Colon (tissue), 2 donors: ENCODE data around the gene PIGS.
"Not testable (repeated sequence)": the region's sequence is repeated elsewhere in the genome, so short reads cannot be mapped to it uniquely, and the experiment has no call there.

Source experiments
- FAIRE-seq: peaks from 2 replicates; lab custom pipeline; 2012; peaks lifted over from hg19 to GRCh38; lab: Jason Lieb, UNC
- donor health status: control.
- donor health status: control.

PIGS gene

DNA sequence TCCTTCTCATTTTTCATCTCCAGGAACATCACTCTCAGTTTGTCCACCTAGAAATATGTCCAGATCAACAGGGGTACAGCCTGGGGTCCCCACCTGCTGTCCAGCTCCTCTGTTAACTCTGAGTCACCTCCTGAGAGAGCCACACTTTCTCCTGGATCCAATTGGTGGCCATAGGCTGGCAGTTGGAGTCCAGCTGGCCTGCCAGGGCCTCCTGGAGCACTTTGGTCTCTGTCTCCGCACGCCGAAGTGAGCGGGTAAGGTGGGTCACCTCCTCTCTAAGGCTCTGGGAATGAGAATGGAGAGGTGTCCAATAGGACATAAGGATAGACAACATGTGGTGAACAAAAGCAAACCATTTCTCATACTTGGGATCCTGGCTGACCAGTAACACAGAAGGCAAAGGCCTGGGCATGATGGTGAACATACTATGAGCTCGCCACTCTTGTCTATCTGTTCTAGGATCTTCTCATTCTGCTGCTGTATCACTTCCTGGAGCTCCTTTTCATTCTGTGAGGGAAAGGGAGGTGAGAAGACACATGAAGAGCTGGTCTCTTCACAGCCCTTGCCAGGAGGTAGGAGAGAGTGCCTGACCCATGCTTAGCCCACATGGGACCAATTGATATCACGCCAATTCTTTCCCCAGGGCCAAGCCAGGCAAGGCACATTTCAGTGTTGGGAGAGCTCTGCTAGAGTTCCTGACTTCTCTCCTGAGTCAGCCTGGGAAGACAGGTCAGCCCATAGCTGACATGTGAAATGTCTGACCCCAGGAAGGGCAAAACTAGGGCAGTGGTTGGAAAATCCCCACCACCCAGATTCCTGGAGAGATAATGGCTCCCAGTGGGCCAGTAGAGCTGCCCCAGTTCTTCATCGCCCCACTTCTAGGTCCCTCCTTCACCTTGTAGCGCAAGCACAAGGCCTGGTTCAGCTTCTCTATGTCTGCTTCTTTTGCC, 7.2 kb upstream of the PIGS start:
- FAIRE-seq, result no peak

DNA sequence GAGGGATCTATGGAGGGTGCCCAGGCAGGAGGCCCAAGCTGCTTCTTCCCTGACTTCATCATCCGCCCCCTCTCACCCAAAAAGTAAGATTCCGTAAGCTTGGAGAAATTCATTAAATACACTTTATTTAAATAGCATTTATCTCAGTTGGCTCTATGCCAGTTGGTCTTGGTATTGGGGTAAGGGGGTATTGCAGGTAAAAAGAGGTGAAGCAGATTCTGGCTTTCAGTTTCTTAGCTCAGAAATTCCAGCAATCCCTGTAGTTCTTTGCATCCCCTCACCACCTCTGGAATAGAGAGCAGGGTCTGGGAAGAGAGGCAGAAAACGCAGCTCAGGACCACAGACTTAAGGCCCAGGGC, 6.1 kb upstream of the PIGS start:
- FAIRE-seq, result no peak

DNA sequence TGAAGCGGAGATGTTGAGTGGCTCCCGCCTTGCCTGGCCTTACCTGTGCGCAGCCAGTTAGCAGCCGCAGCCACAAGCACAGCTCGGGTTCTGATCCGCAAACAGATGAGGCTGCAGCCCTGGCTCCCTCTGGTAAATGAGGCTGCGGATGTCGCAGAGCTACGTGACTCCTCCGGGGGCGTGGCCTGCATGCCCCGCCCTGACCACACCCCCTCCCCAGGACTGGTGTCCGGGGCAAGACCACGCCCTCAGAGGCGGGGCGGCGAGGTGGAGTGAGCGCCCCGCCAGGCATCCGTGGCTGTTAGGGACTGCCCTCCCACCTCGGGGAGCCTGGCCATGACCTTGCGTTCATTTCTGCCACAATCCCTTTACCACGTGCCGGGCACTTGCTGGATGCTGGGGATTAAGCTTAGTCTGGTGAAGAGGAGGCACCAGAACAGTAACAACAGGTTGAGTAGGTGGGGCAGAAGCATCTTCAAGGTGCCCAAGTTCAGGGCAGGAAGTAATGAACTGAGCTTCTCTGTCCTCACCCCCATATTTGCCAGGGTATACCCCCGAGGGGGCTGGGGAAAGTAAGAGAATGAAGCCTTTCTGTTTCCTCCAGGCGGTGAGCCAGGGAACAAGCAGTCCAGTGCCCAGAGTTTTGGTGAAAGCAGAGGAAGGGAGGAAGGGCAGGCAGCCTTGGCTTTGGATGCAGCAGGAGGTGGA, 5.6 kb upstream of the PIGS start, which contains the start of gene ALDOC:
ALDOC (minus strand) TSS at position 138 of the 708 bp plus-strand sequence. CDS start 1,363 bp downstream, outside the sequence.
- no peak for FAIRE-seq

DNA sequence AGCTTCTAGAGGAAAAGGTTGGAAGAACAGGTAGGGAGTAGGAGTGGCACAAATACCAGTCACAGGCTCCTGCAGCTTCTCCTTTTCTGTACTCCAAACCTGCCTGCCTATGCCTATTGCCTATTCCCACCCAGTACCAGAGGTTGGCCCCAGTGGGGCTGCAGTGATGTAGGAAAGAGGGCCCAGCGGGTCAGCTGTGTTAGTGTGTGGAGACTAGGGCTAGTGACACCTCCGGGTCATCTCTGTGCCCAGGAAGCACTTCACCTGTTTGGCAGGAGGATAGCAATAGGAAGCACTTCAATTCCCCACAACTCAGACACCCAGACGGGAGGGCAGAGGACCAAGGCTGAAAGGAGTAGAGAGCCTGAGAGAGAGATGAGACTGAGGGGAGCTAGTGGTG, 4.7 kb upstream of the PIGS start:
- FAIRE-seq, result not testable (repeated sequence)

DNA sequence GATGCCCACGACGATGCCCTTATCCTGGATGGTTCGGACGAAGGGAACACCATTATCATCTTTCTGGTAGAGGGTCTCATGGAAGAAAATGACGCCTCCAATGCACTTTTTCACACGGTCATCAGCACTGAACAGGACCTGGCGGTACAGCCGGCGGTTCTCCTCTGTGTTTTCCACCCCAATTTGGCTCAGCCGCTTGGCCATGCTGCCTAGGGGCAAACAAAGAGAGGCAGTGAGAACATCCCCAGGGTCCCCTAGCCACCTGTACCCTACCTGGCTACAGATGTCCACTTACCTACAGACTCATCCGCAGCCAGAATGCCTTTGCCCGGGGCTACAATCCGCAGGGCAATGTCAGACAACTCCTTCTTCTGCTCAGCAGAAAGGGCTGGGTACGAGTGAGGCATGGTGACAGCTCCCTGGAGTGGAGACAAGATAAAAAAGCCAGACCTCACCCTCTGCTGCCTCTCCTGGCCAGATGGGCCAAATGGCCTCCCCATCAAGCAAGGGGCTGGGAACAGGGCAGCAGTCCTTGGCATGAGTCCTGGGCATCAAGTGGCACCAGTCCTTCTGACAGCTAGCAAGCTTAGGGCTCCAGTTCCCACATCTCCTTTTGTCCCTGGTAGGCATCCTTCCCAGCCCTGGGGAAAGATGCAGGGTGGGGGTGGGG, 3.9 kb upstream of the PIGS start:
- no peak for FAIRE-seq

DNA sequence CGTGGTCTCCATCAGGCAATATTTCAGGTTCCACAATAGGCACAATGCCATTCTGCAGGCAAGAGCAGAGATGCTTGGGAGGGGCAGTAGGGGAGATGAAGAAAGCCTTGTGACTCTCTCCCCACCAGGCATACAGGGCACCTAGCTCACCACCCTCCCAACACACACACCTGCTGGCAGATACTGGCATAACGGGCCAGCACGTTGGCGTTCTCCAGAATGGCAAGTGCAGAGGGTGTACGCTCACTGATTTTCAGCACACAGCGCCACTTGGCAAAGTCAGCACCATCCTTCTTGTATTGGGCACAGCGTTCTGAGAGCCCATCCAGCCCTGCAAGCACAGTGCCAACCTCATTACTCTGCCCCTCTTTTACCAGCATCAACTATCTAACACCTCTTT, 3.2 kb upstream of the PIGS start:
- no peak for FAIRE-seq

DNA sequence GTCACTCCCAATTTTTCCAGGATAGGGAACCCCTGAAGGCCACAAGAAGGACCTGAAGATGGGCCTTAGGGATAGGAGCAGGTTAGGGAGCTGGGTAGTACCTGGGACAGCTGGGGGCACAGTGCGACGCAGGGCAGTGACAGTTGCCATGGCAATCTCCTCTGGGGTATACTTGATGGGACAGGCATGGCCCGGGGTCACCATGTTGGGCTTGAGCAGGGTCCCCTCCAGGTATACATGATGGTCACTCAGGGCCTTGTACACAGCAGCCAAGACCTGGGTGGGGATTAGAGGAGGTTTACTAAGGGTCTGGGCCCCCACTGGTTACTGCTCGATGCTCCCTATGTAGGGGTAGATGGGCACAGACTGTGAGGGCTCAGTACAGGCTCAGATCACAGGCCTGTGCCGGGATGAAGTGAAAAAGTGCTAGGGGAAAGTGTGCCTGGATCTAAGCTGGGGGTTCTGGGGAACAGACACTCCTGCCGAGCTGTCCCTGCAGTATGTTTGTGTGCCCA, 2.7 kb upstream of the PIGS start:
- FAIRE-seq, result no peak

DNA sequence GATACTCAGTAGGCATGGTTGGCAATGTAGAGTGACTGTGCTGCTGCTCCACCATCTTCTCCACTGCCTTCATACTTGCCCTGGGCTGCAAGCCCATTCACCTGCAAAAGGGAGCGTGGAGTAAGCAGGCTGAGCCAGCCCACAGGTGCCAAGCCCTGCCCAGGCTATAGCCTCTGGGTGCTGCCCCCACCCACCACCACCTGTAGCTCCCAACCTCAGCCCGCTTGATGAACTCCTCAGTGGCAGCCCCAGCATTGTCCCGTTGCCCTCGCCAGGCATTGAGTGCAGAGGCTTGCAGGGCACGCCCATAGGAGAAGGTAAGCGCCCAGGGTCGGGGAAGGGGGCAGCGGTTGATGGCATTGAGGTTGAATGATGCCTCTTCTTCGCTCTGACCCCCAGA, 2.2 kb upstream of the PIGS start:
- FAIRE-seq, result no peak

DNA sequence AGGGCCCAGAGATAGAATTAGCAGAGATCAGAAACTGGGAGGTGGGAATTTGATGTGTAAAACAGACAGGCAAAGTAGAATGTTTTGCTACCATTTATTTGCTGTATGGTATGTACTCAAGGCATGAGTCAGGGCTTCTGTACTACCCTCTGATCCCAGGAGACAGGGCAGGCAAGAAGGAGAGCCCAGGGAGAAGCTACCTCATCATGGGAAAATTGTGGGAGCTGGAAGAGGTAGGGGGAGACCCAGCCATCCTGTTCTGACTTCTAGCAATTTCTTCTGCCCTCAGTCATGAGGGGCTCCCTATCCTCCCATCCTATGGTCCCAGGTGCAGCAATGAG, 1.7 kb upstream of the PIGS start:
- FAIRE-seq, result no peak

DNA sequence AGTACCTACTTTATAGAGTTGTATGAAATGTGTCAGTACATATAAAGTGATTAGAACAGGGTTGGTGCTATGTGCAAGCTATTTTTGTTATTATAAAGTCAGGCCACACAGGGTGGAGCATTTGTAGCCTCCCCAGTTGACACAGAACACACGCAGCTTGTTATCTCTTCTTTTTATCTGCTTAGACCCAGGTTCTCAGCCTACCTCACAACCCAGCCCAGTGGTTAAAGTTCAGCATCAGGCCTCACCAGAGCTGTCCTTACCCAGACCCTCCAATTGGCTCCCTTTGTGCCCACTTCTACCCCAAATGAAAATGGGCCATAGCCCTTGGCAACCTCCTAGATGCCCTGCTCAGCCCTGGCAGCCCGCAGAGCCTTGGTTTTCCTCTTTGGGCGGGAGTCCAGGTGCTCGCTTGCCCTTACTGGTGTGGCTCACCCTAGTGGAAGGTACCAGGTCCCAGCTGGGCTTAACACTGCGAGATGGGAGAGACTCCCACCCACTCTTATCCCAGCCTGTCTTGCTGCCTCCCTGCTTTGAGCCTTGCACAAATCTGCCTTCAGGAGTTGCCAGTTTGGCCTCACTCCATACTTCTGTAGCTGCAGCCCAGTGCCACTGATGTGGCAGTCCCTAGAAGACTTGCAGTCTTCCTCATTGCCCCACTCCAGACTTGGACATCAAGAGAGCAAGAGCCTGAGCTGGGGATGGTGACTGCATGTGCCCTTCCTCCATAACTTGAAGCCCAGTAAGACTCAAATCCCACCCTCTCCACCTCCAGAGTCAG, 1.1 kb upstream of the PIGS start:
- no peak for FAIRE-seq

DNA sequence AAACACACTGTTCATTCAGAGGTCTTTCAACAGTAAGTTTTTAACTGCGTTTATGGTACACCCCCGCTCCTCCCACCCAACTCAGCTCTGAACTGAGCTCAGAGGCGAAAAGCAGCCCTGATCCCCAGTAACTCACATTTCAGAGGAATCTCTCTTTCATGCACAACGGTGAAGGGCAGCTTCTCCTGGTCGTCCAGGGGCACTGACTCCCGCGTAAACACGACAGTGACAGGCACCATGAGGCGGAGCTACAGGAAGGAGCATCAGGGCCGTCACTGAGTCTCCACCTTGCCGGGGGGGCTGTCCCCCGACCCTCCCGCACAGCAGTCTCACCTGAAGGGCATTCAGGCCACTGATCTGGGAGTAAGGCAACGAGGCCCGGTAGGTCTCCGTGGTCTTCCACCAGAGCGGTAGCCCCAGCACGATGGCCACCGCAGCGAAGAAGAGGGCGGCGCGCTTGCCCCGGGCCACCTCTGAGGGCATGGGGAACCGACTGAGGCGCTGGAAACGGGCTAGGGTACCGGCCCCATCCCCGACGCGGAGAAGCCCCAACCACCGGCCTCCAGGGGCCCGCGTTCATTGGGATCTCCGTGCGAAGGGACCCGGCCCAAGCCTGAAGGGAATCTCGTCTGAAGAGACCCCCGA, 486 bp downstream of the PIGS start:
- no peak for FAIRE-seq

DNA sequence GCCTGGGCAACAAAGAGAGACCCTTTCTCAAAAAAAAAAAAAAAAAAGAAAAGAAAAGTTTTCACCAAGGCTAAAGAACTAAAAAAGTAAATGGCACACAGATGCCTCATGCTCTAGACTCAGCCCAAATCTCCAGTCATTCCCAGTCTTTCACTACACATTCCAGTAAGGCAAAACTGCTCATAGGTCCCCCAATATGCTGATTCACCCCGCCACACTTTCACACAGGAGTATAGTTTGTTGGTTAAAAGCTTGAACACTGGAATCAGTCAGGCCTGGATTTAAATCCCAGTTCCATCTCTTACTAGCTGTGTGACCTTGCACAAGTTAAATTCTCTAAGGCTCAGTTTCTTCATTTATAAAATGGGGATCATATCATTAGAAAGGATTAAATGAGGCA, 1.9 kb downstream of the PIGS start:
- no peak for FAIRE-seq

DNA sequence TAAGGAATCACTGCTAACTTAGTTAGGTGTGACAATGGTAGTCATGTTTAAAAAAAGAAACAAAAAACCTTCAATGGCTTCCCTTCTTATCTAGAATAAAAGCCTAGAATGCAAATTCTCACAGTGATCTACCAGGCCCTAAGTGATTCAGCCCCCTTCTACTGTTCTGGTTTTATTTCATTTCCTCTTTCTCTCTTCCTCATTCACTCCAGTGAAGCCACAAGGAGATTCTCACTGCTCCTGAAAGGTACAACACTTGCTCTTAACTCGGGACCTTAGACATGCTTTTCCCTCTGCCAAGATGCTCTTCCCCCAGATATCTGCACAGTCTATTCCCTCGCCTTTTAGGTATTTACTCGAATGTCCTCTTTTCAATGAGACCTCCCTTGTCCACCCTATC, 3.7 kb downstream of the PIGS start:
- FAIRE-seq, result no peak

DNA sequence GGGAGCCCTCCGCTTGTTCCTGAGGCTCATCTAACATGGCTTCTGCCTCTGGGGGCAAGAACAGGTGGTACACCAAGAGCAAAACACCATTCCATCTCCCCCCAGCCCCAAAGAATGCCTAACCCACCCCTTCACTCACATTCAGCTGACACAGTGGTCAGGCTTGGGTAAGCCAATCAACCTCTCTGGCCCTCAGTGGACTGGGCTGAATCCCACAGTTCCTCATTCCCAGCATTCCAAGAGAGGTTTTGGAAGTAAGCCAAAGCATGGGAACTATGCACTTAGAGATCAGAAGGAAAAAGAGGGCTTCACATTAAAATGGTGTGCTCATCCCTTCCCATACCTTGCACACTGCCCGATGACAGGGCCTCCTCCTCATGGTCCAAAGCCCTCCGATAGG, 7.8 kb downstream of the PIGS start:
- no peak for FAIRE-seq

DNA sequence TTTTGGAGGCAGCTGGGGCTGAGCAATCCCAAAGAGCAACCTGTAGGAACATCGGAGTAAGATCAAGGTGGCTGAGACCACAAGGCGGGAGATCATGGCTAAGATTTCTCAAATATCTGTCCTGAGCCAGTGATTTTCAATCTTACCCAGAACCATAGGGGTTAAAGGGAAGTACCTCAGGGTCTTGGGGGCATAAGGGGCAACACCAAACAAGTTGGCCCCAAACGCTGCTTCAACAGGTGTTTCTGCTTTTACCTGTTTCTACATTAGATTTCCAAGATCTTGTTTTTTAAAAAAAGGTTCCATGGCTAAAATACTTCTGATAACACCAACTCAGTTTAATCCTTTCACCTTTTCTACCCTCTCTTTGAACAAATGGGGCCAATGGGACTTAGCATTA, 16.3 kb downstream of the PIGS start:
- no peak for FAIRE-seq

DNA sequence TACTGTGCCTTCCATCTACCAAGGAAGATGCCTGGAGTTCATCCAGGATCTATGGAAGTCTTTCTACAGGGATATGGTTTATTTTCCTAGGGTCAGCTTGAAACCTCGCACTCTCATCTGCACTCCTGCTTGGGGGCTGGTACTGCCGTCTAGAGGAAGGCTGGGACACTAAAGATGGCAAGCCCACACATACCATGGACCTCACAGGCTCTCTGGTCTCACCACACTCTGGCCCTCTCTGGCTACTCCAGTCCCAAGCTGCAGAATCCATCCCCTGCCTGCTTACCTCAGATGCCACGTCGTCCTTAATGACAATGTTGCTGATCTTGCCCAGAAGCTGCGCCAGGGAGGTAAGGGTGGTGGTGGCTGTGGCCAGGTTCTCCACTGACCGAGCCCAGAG, 16.8 kb downstream of the PIGS start:
- no peak for FAIRE-seq

DNA sequence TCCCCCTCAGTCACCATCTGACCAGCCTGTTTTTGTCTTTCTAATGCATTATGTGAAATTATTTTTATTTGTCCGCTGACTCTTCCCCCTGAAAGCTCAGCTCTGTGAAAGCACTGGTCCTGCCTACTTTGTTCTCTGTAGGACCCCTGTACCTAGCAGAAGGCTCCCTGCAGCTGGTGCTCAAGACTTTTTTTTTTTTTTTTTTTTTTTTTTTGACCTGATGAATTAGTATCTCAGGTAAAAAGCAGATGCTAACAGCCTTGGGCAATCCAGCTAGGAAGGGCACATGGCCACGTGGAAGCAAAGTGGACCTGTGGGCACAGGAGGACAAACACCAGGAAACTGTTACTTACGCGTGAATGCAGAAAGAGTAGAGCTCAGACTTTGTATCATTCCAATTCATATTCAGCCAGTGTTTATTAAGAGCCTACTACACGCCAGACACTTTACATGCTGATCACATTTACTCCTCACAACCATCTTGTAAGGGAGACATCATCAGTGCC, 18.3 kb downstream of the PIGS start:
- FAIRE-seq, result no peak

DNA sequence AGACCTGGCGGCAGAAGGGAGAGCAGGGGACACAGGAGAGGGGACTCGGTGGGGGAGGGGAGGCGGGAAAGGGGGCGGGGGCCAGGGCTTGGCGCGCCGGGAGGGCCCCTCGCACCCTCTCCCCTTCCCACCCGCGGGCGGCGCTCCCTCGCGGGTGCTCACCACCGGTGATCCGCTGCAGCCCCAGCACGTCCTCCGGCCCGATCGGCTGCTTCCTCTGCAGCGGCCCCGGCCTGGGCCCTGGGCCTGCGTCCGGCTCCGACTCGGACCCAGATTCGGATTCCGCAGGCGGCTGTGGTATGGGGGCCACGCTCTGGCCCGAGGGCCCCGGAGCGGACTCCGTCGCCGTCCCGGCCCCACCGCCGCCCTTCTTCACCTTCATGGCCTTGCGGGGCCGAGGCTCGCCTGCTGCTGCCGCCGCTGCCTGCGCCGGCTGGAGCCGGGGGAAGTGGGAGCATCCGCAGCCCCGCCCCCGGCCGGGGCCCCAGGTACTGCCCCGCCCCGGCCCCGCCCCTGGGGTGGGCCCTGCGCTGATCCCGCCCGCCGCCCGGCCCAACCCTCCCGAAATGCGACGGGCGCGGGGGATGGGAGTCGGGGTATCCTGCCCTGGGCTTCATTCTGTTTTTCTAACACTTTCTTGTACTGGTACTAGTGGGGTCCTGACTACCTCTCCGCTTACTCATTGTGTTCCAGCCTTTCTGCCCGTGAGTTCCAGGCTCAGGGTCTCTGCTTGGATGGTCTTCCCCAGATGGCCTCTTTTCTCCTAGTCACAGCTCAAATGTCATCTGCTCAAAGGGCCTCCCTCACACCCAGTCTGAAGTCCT, 18.9 kb downstream of the PIGS start, which contains the start of gene UNC119:
UNC119 (minus strand) TSS at position 449 of the 824 bp plus-strand sequence; CDS start at position 382, 67 bp downstream.
- FAIRE-seq, result no peak

DNA sequence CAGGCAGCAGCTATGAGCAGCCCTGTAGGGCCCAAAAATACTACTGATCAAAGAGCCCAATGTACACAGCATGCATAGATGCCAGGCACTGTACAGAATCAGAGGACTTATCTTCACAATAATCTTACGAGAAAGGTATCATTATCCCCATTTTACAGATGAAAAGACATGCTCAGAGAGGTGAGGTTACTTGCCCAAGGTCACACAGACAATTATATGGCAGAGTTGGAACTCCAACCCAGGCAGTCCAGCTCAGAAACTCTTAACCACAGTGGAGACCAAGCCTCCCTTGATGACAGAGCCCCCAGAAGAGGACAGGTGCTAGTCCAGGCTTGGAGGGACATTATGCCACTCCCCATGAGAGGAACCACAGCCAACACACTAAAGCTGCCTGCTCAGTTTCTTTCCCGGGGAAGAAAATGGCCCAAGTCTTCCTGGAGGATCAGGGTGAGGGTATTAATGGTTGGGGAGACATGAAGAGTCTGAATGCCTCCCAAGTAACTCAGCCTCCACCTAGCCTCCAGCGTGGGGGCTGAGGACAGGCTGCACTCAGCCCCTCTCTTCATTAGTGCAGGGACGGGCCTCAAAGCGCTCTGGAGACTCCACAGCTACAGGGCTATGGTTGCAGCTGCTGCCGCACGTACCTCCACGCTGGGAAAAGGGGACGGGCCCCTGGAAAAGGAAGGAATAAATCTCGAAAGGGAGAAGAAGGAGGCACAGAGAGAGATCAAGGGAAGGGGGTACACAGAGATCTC, 19.7 kb downstream of the PIGS start:
- FAIRE-seq, result no peak
